ENCODE data around the gene INPP5D. TPM values are rescaled to one million over a fixed set of nuclear protein-coding genes. Genes with fewer than 3 reads are reported as not detected.

INPP5D gene
- total and polyA plus RNA-seq, 2 of the 8 experiments (the other 6 are each of a cell fraction or from before 2014, with no cell fraction given) = 4.5 to 7.1 TPM

- TF ChIP-seq HDAC2 (IDR thresholded peaks at IDR 0.05; ENCODE audit: borderline replicate concordance in 1 of 2, low read depth in 2 of 2, low read length in 2 of 2) = no peak
- TF ChIP-seq BRCA1 (IDR thresholded peaks at IDR 0.05; ENCODE audit: low read depth, low read length) = no peak
- no peak for TF ChIP-seq FOSL1 (IDR thresholded peaks at IDR 0.05; ENCODE audit: insufficient read depth, low read depth, low read length)
- no peak for TF ChIP-seq CTBP2 (IDR thresholded peaks at IDR 0.05; ENCODE audit: borderline replicate concordance, insufficient read depth, insufficient read length, low read length)
Observed at GRCh38 chr2:233021771-233022170, 38.4 kb upstream of the INPP5D start (continued).

Data from H1 (cell line).